Osteocyte (in vitro differentiated cells): Measurements from ENCODE around the gene TMEM181. TPM values are rescaled to one million over a fixed set of nuclear protein-coding genes. Genes with fewer than 3 reads are reported as not detected.

ENCODE experiments used
- DNase-seq: peaks from one replicate; pipeline ENCODE4 v3.0.0; 2021; ENCODE audit warnings: mixed read lengths; ENCODE audit not compliant: unreplicated experiment; ENCODE audit errors: extremely low spot score
- H3K27ac Mint-ChIP-seq: one replicate; pipeline ENCODE4 v1.8.0; 2021; ENCODE audit warnings: mild to moderate bottlenecking, mixed read lengths; ENCODE audit not compliant: unreplicated experiment
- H3K27me3 Mint-ChIP-seq: one replicate; pipeline ENCODE4 v1.8.0; 2021; ENCODE audit warnings: mixed read lengths; ENCODE audit not compliant: unreplicated experiment
- H3K36me3 Mint-ChIP-seq: one replicate; pipeline ENCODE4 v1.8.0; 2021; ENCODE audit warnings: mixed read lengths; ENCODE audit not compliant: unreplicated experiment
- H3K4me1 Mint-ChIP-seq: one replicate; pipeline ENCODE4 v1.8.0; 2021; ENCODE audit warnings: mixed read lengths; ENCODE audit not compliant: unreplicated experiment
- H3K4me3 Mint-ChIP-seq: one replicate; pipeline ENCODE4 v1.8.0; 2021; ENCODE audit warnings: mild to moderate bottlenecking, moderate library complexity, mixed read lengths; ENCODE audit not compliant: unreplicated experiment
- H3K9me3 Mint-ChIP-seq: one replicate; pipeline ENCODE4 v1.8.0; 2021; ENCODE audit warnings: mixed read lengths; ENCODE audit not compliant: unreplicated experiment
- CTCF ChIP-seq: fragments of 200-600 bp; sonication (generic); IDR thresholded peaks from 2 replicates; pipeline ENCODE4 v1.5.0; 2021; ENCODE audit warnings: antibody characterized with exemption, mild to moderate bottlenecking, moderate library complexity
- total RNA-seq: library from RNA; stranded (reverse); gene quantifications from 2 replicates; pipeline ENCODE4 v1.2.1, GENCODE V29; 2021

The TMEM181 gene
- total RNA-seq, 1 donor from 2014 or later, result 33.5 TPM

- no peak overlapping the region for H3K27ac Mint-ChIP-seq
- no peaks in the 10 kb centered on the region for H3K4me1 Mint-ChIP-seq
- H3K9me3 Mint-ChIP-seq, result peaks cover 24% of the 10 kb centered on the region
- TF ChIP-seq CTCF, result no peak
- no peak overlapping the region for H3K4me3 Mint-ChIP-seq
- H3K27me3 Mint-ChIP-seq, result peaks cover 22% of the 10 kb centered on the region
- DNase-seq, result no peak
- H3K36me3 Mint-ChIP-seq, result peaks cover 7% of the 10 kb centered on the region
Observed at GRCh38 chr6:158528826-158529225, 31.1 kb upstream of the TMEM181 start.

GRCh38 chr6:158529629-158530028 lies 30.3 kb upstream of the TMEM181 start:
- H3K27ac Mint-ChIP-seq, result no peak overlapping the region
- H3K27me3 Mint-ChIP-seq, result peaks cover 22% of the 10 kb centered on the region
- H3K9me3 Mint-ChIP-seq, result peaks cover 24% of the 10 kb centered on the region
- no peak for TF ChIP-seq CTCF
- H3K4me1 Mint-ChIP-seq, result no peaks in the 10 kb centered on the region
- no peak for DNase-seq
- H3K36me3 Mint-ChIP-seq, result peaks cover 7% of the 10 kb centered on the region
- H3K4me3 Mint-ChIP-seq, result no peak overlapping the region

GRCh38 chr6:158531566-158531965 lies 28.3 kb upstream of the TMEM181 start:
- Mint-ChIP-seq H3K9me3 (peaks cover 20% of the 10 kb centered on the region), H3K4me1 (peaks cover 5% of the 10 kb centered on the region), H3K27ac (no peak overlapping the region), H3K4me3 (no peak overlapping the region), H3K27me3 (peaks cover 25% of the 10 kb centered on the region), H3K36me3 (peaks cover 7% of the 10 kb centered on the region)
- TF ChIP-seq CTCF, result no peak
- peak; percentile 56 for DNase-seq

- H3K4me1 Mint-ChIP-seq, result peaks cover 5% of the 10 kb centered on the region
- no peak overlapping the region for H3K27ac Mint-ChIP-seq
- peaks cover 6% of the 10 kb centered on the region for H3K36me3 Mint-ChIP-seq
- peaks cover 21% of the 10 kb centered on the region for H3K27me3 Mint-ChIP-seq
- H3K4me3 Mint-ChIP-seq, result no peak overlapping the region
- TF ChIP-seq CTCF, result no peak
- DNase-seq, result peak; percentile 21
- peaks cover 15% of the 10 kb centered on the region for H3K9me3 Mint-ChIP-seq
Observed at GRCh38 chr6:158531970-158532369, 27.9 kb upstream of the TMEM181 start.

- Mint-ChIP-seq H3K4me3 (peak overlapping the region; percentile 73), H3K27me3 (peaks cover 10% of the 10 kb centered on the region), H3K4me1 (peaks cover 7% of the 10 kb centered on the region), H3K9me3 (peaks cover 3% of the 10 kb centered on the region), H3K36me3 (peaks cover 1% of the 10 kb centered on the region), H3K27ac (no peak overlapping the region)
- DNase-seq, result peak; percentile 89
- no peak for TF ChIP-seq CTCF
Observed at GRCh38 chr6:158536084-158536890, 23.6 kb upstream of the TMEM181 start.
